ENCODE data around the gene SULT1C2.
"Not testable (repeated sequence)": the region's sequence is repeated elsewhere in the genome, so short reads cannot be mapped to it uniquely, and the experiment has no call there.

Gene SULT1C2

DNA sequence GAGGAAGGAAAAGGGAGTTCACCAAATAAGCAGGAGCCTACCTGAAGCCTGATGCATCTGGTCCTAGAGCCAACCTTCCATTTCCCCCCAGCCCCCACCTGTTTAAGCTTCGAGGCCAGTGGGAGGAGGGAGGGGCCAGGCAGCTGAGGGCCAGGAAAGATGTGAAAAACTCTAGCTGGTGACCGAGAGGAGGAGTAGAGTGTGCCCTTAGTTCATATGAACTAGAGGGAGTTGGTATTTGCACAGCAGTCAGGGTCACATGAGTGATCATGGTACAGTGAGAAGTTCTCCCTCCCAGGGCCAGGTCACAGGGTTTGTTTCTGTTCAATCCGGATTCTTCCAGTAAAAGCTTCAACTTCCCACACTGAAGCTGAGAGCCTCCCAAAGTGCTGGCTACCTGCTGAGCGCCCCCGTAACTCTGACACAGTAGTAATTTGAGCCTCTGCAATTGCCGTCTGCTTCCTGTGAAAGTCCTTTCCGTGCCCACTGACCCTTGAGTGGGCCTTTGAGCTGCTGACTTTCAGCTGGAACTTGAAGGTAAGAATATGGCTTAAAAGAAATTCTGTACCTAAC, at the start of gene SULT1C2:
SULT1C2 (plus strand) TSS at position 362 of the 573 bp plus-strand sequence. CDS start 4,773 bp downstream, outside the sequence.
- no peak for DNase-seq (ENCODE audit: low spot score)

DNA sequence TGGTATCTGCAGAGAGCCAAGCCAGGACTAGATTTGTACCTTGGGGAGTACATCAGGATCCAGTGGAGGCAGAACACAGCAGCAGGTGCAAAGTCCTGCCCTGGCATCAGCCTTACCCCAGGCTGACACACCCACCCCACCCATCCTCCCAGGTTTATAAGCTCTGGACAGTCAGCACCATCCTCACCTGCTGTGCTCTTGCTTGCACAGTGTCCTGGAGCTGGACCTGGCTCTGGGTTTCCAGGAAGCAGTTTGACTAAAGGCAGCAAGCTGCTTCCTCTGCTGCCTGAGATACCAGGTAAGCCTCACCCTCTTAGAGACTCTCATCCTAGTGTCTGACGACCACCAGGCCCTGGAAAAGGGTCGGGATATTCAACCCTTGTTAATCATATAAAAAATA, 48.9 kb upstream of the SULT1C2 start, which contains the start of gene SULT1C3:
SULT1C3 (plus strand) TSS at position 183 of the 400 bp plus-strand sequence. CDS start 7,227 bp downstream, outside the sequence.
- DNase-seq (ENCODE audit: low spot score): no peak

DNA sequence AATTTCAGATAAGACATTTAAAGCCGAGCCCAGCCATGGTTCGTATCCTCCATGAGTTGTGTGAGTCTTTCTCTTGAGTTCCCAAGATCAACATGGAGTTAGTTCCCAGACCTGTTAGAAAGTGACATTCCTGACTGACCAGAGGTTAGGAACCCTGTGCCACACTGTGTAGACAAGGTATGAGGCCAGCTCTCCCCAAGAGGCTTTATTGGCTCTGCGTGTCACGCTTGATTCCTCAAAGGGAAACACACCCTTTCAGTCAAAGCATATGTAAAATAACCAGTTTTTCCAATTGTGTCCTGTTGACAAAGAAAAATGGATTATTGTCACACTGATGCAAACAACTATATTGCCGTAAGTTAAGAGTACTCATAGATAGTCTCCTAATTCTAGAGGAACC, 47.7 kb upstream of the SULT1C2 start:
- no peak for DNase-seq (ENCODE audit: low spot score)

- DNase-seq (ENCODE audit: low spot score): no peak
These were observed 45.1 kb upstream of the SULT1C2 start for GRCh38 chr2:108243566-108243965.

- no peak for DNase-seq (ENCODE audit: low spot score)
These were observed 43.9 kb upstream of the SULT1C2 start for GRCh38 chr2:108244667-108245414.

- DNase-seq (ENCODE audit: low spot score): no peak
These were observed 35.6 kb upstream of the SULT1C2 start for GRCh38 chr2:108253106-108253505.

- no peak for DNase-seq (ENCODE audit: low spot score)
These were observed 30.9 kb upstream of the SULT1C2 start for GRCh38 chr2:108257757-108258331.

DNA sequence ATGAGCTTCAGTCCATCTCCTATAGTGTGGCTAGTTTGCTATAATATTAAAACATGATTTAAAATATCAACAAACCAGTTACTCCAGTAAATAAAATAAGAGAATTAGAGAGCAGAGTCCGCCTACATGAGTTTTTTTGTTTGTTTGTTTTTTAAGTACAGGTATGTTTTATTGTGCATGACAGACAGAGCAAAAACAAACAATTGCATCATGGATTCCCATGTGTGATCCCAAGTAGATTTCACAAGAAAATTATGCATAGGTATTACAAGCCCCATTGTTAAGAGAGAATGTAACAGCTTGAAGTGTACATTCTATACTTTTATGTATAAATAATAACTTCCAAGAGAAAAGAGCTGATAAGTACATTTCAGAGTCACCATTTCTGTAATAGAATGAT, 27.9 kb upstream of the SULT1C2 start:
- DNase-seq (ENCODE audit: low spot score): no peak

GRCh38 chr2:108262036-108262435, 26.7 kb upstream of the SULT1C2 start:
- no peak for DNase-seq (ENCODE audit: low spot score)

- no peak for DNase-seq (ENCODE audit: low spot score)
These were observed 25.3 kb upstream of the SULT1C2 start for GRCh38 chr2:108263401-108263800.

DNA sequence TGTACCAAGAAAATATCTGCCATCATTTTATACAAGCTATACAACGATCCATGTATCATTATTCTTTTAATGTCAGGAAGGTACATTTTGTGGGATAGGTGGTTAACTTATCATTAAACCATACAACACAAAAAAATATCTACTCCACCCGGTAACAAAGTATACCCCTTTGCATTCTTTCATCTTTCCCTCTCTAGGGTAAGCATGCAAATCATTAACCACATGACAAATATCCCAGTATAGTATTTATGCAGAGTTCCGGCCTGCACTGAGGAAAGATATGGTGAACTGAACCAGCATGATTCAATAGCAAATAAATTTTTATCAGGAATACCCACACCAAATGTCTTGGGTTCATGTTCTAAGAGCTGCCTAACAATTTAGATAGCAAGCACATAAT, 22.5 kb upstream of the SULT1C2 start:
- no peak for DNase-seq (ENCODE audit: low spot score)

GRCh38 chr2:108267101-108267500, 21.6 kb upstream of the SULT1C2 start:
- DNase-seq (ENCODE audit: low spot score): no peak

DNA sequence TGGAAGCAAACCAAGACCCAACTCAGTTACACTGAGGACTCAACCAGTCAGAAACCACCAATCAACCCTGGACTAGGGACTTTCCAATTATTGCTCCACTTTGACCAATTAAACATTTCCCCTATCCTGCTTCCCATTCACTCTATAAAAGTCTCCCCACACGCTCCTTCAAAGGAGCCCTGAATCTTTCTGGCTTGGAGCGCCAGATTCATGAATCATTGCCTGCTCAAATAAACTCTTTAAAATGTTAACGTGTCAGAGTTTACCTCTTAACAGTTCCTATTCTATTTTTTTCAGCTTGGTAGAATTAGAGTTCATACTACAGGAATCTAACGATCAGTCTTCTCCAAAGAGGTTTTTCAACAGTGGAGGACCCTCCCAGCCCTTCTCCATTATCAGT, 20.7 kb upstream of the SULT1C2 start:
- DNase-seq (ENCODE audit: low spot score): no peak

- DNase-seq (ENCODE audit: low spot score): no peak
These were observed 18.3 kb upstream of the SULT1C2 start for GRCh38 chr2:108270346-108270745.

GRCh38 chr2:108270768-108271506, 17.8 kb upstream of the SULT1C2 start:
- DNase-seq (ENCODE audit: low spot score): no peak

GRCh38 chr2:108271691-108272253, 16.9 kb upstream of the SULT1C2 start:
- no peak for DNase-seq (ENCODE audit: low spot score)

DNA sequence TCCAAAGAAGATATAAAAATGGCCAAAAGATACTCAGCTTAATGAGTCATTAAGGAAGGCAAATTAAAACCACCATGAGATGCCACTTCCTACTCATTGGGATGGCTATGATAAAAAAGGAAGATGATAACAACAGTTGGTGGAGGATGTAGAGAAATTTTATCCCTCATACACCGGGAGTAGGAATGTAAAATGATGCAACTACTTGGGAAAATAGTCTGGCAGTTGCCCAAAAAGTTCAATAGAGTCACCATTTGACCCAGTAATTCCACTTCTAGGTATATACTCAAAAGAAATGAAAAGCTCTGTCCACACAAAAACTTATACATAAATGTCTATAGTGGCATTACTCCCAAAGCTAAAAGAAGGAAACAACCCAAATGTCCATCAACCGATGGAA, 10.1 kb upstream of the SULT1C2 start:
- no peak for DNase-seq (ENCODE audit: low spot score)

DNA sequence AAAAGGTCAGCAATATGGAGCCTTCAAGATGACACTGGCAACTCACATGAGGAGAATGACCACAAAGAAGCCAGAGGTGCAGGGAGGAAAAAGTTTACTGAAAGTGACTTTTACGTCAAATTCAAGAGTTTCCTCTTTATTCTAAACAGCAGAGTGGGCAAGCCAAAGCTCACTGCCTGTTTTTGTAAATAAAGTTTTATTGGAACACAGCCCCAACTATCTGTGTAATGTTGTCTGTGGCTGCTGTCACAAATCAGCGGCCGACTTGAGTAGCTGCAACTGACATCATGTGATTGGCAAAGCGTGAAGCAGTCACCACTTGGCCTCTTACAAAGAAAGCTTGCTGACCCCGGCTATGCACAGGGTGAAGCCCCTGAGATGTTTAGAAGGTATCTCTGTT, 9.2 kb upstream of the SULT1C2 start:
- no peak for DNase-seq (ENCODE audit: low spot score)

GRCh38 chr2:108280466-108280865, 8.2 kb upstream of the SULT1C2 start:
- DNase-seq (ENCODE audit: low spot score): no peak

DNA sequence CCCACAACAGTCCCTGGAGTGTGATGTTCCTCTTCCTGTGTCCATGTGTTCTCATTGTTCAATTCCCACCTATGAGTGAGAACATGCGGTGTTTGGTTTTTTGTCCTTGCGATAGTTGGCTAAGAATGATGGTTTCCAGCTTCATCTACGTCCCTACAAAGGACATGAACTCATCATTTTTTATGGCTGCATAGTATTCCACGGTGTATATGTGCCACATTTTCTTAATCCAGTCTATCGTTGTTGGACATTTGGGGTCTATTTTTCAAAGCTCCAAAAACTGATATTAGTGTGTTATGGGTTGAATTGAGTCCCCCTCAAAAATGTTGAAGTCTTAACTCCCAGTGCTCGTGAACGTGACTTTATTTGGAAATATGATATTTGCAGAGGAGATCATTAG, 4.1 kb upstream of the SULT1C2 start:
- DNase-seq (ENCODE audit: low spot score): not testable (repeated sequence)

DNA sequence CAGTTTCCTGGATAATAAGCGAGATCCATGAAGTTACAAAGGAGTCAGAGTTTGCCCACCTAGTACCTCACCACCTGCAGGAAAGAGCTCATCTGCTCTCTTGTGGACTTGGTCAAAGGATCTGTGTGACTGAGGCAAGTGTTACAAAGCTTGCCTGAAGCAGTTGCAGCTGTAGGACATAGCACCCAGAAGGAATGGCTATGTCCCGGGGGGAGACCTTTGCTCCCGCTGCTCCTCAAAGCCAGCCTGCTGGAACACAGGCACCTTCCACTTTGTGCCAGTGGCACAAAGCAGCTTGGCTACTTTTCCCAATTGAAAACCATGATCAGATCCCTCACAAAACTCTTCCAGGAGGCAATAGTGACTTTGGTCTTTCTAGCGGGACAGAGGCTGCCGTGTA, 3.1 kb upstream of the SULT1C2 start:
- no peak for DNase-seq (ENCODE audit: low spot score)

DNA sequence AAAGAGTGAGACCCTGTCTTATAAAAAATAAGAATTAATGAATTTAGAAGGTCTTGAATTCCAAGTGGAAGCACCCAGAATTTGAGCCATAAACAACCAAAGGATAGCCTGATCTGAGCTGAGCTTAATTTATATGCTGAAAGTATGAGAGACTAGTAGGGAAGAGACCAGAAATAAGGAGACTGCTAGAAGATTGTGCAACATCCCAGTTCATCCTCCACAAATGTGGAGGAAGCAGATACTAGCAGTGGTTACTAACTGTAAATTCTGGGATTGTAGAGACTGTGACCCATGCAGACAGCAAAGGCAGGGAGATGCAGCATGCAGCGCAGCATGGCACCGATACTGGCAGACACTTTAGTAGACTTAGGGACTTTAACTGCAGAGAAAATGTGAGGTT, 1.5 kb upstream of the SULT1C2 start:
- no peak for DNase-seq (ENCODE audit: low spot score)

All from CD4-positive, alpha-beta T cell treated with Interleukin-2 at 100 ng/mL for 4 hours (primary cell).